H1 (cell line): ENCODE data around the gene CMSS1. TPM values are rescaled to one million over a fixed set of nuclear protein-coding genes. Genes with fewer than 3 reads are reported as not detected.

Experiments
- CTCF ChIA-PET: fragments of 300-600 bp; sonication (Branson Sonifier 250); formaldehyde crosslinking; loops from one replicate; lab custom pipeline; 2021; ENCODE audit not compliant: partially characterized antibody; lab: Charles Lee
- POLR2A ChIA-PET: fragments of 300-600 bp; sonication (Branson Sonifier 250); formaldehyde crosslinking; loops from one replicate; lab custom pipeline; 2021; ENCODE audit warnings: inconsistent platforms; ENCODE audit not compliant: partially characterized antibody; lab: Charles Lee
- DNase-seq, 2 experiments: peaks; one replicate each; pipeline versions ENCODE4 v3.0.0 to v3.0.0-alpha.2; 2010 to 2022; ENCODE audit warnings: low spot score in 2 of 2, low read depth in 1 of 2, mixed read lengths in 1 of 2
- FAIRE-seq: peaks from 2 replicates; lab custom pipeline; 2011; peaks lifted over from hg19 to GRCh38; lab: Jason Lieb, UNC
- H2AFZ ChIP-seq: 2 replicates; pipeline ENCODE4 v1.8.1; 2012; ENCODE audit warnings: low read length, inconsistent platforms
- H2AK5ac ChIP-seq: 2 replicates; pipeline ENCODE4 v1.6.1; 2013; ENCODE audit warnings: low read depth, low read length
- H2BK120ac ChIP-seq: replicated peaks from 2 replicates; pipeline ENCODE3; 2013; ENCODE audit warnings: low read depth, low read length, inconsistent platforms
- H2BK12ac ChIP-seq: 2 replicates; pipeline ENCODE4 v1.6.1; 2013; ENCODE audit warnings: low read depth, low read length
- H2BK15ac ChIP-seq: 2 replicates; pipeline ENCODE4 v1.6.1; 2013; ENCODE audit warnings: low read length
- H2BK20ac ChIP-seq: 2 replicates; pipeline ENCODE4 v1.6.1; 2013; ENCODE audit warnings: low read length
- H2BK5ac ChIP-seq: 2 replicates; pipeline ENCODE4 v1.6.1; 2013; ENCODE audit warnings: low read depth, low read length
- H3K14ac ChIP-seq: 2 replicates; pipeline ENCODE4 v1.6.1; 2013; ENCODE audit warnings: inconsistent platforms; ENCODE audit not compliant: insufficient read length
- H3K18ac ChIP-seq: 2 replicates; pipeline ENCODE4 v1.6.1; 2013; ENCODE audit warnings: low read length; ENCODE audit errors: extremely low read depth
- H3K23ac ChIP-seq: 2 replicates; pipeline ENCODE4 v1.6.1; 2013; ENCODE audit warnings: inconsistent platforms; ENCODE audit not compliant: insufficient read length
- H3K23me2 ChIP-seq: 2 replicates; pipeline ENCODE4 v1.6.1; 2013; ENCODE audit warnings: low read depth, low read length
- H3K27ac ChIP-seq: 2 replicates; pipeline ENCODE4 v1.6.1; 2011; ENCODE audit warnings: low read depth, low read length, inconsistent platforms
- H3K27me3 ChIP-seq, 4 experiments: replicated peaks in 1 of 4; 1 replicate in 1 of 4; 2 replicates in 3 of 4; pipeline versions ENCODE4 v1.6.1 to v1.8.1; 2011 to 2013; ENCODE audit warnings: low read length in 3 of 4, mild to moderate bottlenecking in 3 of 4, inconsistent platforms in 2 of 4, mixed read lengths in 2 of 4, moderate library complexity in 1 of 4; ENCODE audit not compliant: control insufficient read depth in 3 of 4, insufficient read depth in 3 of 4; ENCODE audit errors: extremely low read depth in 1 of 4
- H3K36me3 ChIP-seq, 4 experiments: 2 replicates each; pipeline versions ENCODE4 v1.6.1 to v1.8.1; 2011 to 2013; ENCODE audit warnings: mild to moderate bottlenecking in 4 of 4, low read length in 3 of 4, moderate library complexity in 2 of 4, control low read depth in 1 of 4, inconsistent platforms in 1 of 4; ENCODE audit not compliant: insufficient read depth in 4 of 4, control insufficient read depth in 2 of 4
- H3K4ac ChIP-seq: replicated peaks from 2 replicates; pipeline ENCODE3; 2013; ENCODE audit warnings: low read length, low read depth, mixed read lengths, inconsistent platforms; ENCODE audit not compliant: insufficient read length
- H3K4me1 ChIP-seq, 4 experiments: replicated peaks in 1 of 4; 1 replicate in 1 of 4; 2 replicates in 3 of 4; pipeline versions ENCODE4 v1.6.1 to v1.8.1; 2011 to 2013; ENCODE audit warnings: low read length in 3 of 4, inconsistent platforms in 2 of 4, mixed read lengths in 1 of 4; ENCODE audit not compliant: insufficient read depth in 4 of 4, control insufficient read depth in 3 of 4
- H3K4me2 ChIP-seq, 2 experiments: 2 replicates each; pipeline versions ENCODE4 v1.6.1 to v1.8.1; 2011 to 2013; ENCODE audit warnings: low read depth in 2 of 2, low read length in 2 of 2, control low read depth in 1 of 2, inconsistent platforms in 1 of 2, mild to moderate bottlenecking in 1 of 2; ENCODE audit not compliant: insufficient read depth in 1 of 2
- H3K4me3 ChIP-seq, 4 experiments: fragments of 200-600, 300-600 bp in 1 of 4; sonication (generic), shearing (Covaris generic), sonication (Bioruptor Twin) in 1 of 4; 2 replicates each; pipeline versions ENCODE4 v1.5.1 to v1.8.1; 2011 to 2016; ENCODE audit warnings: low read length in 4 of 4, low read depth in 3 of 4, control low read depth in 2 of 4, inconsistent platforms in 2 of 4, mild to moderate bottlenecking in 2 of 4, mixed read lengths in 1 of 4, moderate library complexity in 1 of 4; ENCODE audit not compliant: insufficient read depth in 2 of 4; ENCODE audit errors: extremely low read depth in 1 of 4
- H3K56ac ChIP-seq: replicated peaks from 2 replicates; pipeline ENCODE3; 2013; ENCODE audit warnings: low read depth, mild to moderate bottlenecking, mixed read lengths, low read length, inconsistent platforms; ENCODE audit not compliant: insufficient read length
- H3K79me1 ChIP-seq: 2 replicates; pipeline ENCODE4 v1.6.1; 2013; ENCODE audit warnings: low read depth, low read length, control low read depth
- H3K79me2 ChIP-seq, 2 experiments: 2 replicates each; pipeline versions ENCODE4 v1.6.1 to v1.8.1; 2012 to 2013; ENCODE audit warnings: low read length in 2 of 2, mild to moderate bottlenecking in 2 of 2, inconsistent platforms in 1 of 2; ENCODE audit not compliant: insufficient read depth in 2 of 2, control insufficient read depth in 1 of 2
- H3K9ac ChIP-seq, 4 experiments: replicated peaks in 1 of 4; 1 replicate in 1 of 4; 2 replicates in 3 of 4; pipeline versions ENCODE4 v1.6.1 to v1.8.1; 2011 to 2013; ENCODE audit warnings: low read depth in 3 of 4, low read length in 3 of 4, control low read depth in 2 of 4, mild to moderate bottlenecking in 2 of 4, moderate library complexity in 2 of 4, inconsistent platforms in 1 of 4; ENCODE audit errors: extremely low read depth in 1 of 4
- H3K9me3 ChIP-seq, 2 experiments: 2 replicates each; pipeline versions ENCODE4 v1.6.1 to v1.8.1; 2012 to 2013; ENCODE audit warnings: mild to moderate bottlenecking in 2 of 2, moderate library complexity in 2 of 2, control low read depth in 1 of 2, inconsistent platforms in 1 of 2, low read depth in 1 of 2, low read length in 1 of 2, mixed read lengths in 1 of 2; ENCODE audit not compliant: insufficient read depth in 2 of 2
- H4K20me1 ChIP-seq, 2 experiments: replicated peaks in 1 of 2; 2 replicates each; pipeline versions ENCODE3 to v1.8.1; 2011 to 2013; ENCODE audit warnings: inconsistent platforms in 2 of 2, low read length in 2 of 2, mild to moderate bottlenecking in 1 of 2; ENCODE audit not compliant: insufficient read depth in 2 of 2, control insufficient read depth in 1 of 2
- H4K5ac ChIP-seq: 2 replicates; pipeline ENCODE4 v1.6.1; 2013; ENCODE audit warnings: low read length, low read depth, mixed read lengths, inconsistent platforms; ENCODE audit not compliant: insufficient read length
- H4K8ac ChIP-seq: 2 replicates; pipeline ENCODE4 v1.8.0; 2013; ENCODE audit warnings: mild to moderate bottlenecking, moderate library complexity, low read length, inconsistent platforms; ENCODE audit not compliant: insufficient read depth; ENCODE audit errors: extremely low read depth
- H4K91ac ChIP-seq: replicated peaks from 2 replicates; pipeline ENCODE3; 2013; ENCODE audit warnings: low read length, mixed read lengths, inconsistent platforms; ENCODE audit not compliant: insufficient read length
- CBX8 ChIP-seq: fragments of 300-800, 300-1000 bp; sonication (generic); IDR thresholded peaks from 2 replicates; pipeline ENCODE4 v1.7.1; 2016; ENCODE audit warnings: low read depth, low read length, borderline replicate concordance
- CHD1 ChIP-seq: IDR thresholded peaks from 2 replicates; pipeline ENCODE4 v1.6.1; 2012; ENCODE audit warnings: low read depth, low read length, improper control_type of control experiment
- POLR2A ChIP-seq, 2 experiments: IDR thresholded peaks; 1 replicate in 1 of 2; 2 replicates in 1 of 2; pipeline ENCODE4 v1.6.1; 2011; ENCODE audit warnings: low read depth in 2 of 2, low read length in 2 of 2, mild to moderate bottlenecking in 2 of 2; ENCODE audit errors: control extremely low read depth in 1 of 2
- POLR2AphosphoS5 ChIP-seq: IDR thresholded peaks from 2 replicates; pipeline ENCODE4 v1.6.1; 2011; ENCODE audit warnings: low read depth, low read length
- RBBP5 ChIP-seq: IDR thresholded peaks from 2 replicates; pipeline ENCODE4 v1.7.1; 2012; ENCODE audit warnings: low read depth, mild to moderate bottlenecking, inconsistent platforms, low read length, moderate library complexity, borderline replicate concordance
- WGBS, 2 experiments: shearing (Covaris generic) in 1 of 2; methylation state at CpG; one replicate each; pipeline versions ENCODE4 v1.1.6 to v1.1.7; 2013 to 2015; ENCODE audit warnings: low lambda C conversion rate in 2 of 2, mixed read lengths in 2 of 2, inconsistent platforms in 1 of 2, low coverage in 1 of 2, missing lambda C conversion rate in 1 of 2; ENCODE audit not compliant: insufficient replicate concordance in 2 of 2, insufficient coverage in 1 of 2, insufficient read length in 1 of 2; ENCODE audit errors: extremely low coverage in 1 of 2, missing lambda C conversion rate in 1 of 2; 5-methylcytosine and 5-hydroxymethylcytosine counted together
- polyA plus RNA-seq, 7 experiments: library from polyadenylated mRNA; depleted of rRNA in 3 of 7; stranded (reverse) in 5 of 7; unstranded in 2 of 7; fragments of >200 nt in 5 of 7; fragments of 200-250 nt in 2 of 7; gene quantifications; 1 replicate in 5 of 7; 2 replicates in 1 of 7; 4 replicates in 1 of 7; pipeline versions ENCODE4 v1.2.1 to v1.2.3, GENCODE V29; 2011 to 2013; ENCODE audit warnings: missing spikeins in 2 of 7, mixed read lengths in 2 of 7
- total RNA-seq: library from RNA; stranded (reverse); fragmentation: NEBNext Ultra II Directional; extraction: Animal tissue kit (Norgen Biotek cat#: 25700); gene quantifications from 2 replicates; pipeline ENCODE4 v1.2.1, GENCODE V29; 2021

The CMSS1 gene
- total and polyA plus RNA-seq, 2 of the 8 experiments (the other 6 are each of a cell fraction or from before 2014, with no cell fraction given), result 15.2 to 75.1 TPM

DNA sequence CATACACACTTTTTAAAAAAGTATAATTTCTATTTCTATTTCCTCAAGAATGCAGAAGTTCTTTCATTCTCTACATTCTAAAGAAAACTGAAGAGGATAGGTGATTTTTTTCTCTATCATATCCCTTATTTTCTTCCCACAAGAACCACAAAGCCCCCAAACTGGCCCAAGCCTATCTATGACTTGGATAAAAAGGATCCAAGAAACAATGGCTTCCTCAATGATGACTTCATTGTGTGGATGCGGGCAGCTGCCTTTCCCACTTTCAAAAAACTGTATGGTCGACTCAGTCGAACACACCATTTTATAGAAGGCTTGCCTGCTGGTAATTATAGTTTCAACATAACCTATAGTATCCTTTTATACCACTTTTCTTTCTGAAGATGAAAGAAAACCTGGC, 390.2 kb downstream of the CMSS1 start:
- no peak overlapping the region for H2AFZ ChIP-seq
- no peaks in the 10 kb centered on the region for H3K9me3 ChIP-seq
- H3K9ac ChIP-seq, result no peak overlapping the region
- no peak overlapping the region for H2BK15ac ChIP-seq
- H3K14ac ChIP-seq, result no peak overlapping the region
- H4K20me1 ChIP-seq, result no peaks in the 10 kb centered on the region
- 94% methylated on average over 3 of the region's 3 CpGs; no CpG with 5 or more reads in 1 of the 2 experiments for WGBS, 2 experiments
- no peak overlapping the region for H4K5ac ChIP-seq
- no peaks in the 10 kb centered on the region for H3K79me1 ChIP-seq
- H3K23me2 ChIP-seq, result no peaks in the 10 kb centered on the region
- no peak overlapping the region for H2BK5ac ChIP-seq
- H3K23ac ChIP-seq, result no peak overlapping the region
- H2BK20ac ChIP-seq, result no peak overlapping the region
- FAIRE-seq (no peak), DNase-seq (no peak)
- H4K91ac ChIP-seq, result no peak overlapping the region
- H3K36me3 ChIP-seq, result no peaks in the 10 kb centered on the region
- H2AK5ac ChIP-seq, result no peak overlapping the region
- no peak overlapping the region for H3K4ac ChIP-seq
- CTCF ChIA-PET, result interaction anchor here (0.7 kb wide), 1 partner anchor 139 kb away, joined by 4 read pairs; no protein-coding TSS in a partner anchor
- peaks cover 0 to 17% (median 12%) of the 10 kb centered on the region in 4 experiments; a peak in 5 of 7 replicates for H3K4me1 ChIP-seq
- H2BK120ac ChIP-seq, result no peak overlapping the region
- TF ChIP-seq CBX8 (no peak), POLR2AphosphoS5 (no peak), POLR2A (IDR thresholded peaks at IDR 0.05; ENCODE audit: control extremely low read depth in 1 of 2, low read depth in 2 of 2, low read length in 2 of 2) (no peak), CHD1 (no peak), RBBP5 (no peak)
- no peak overlapping the region for H4K8ac ChIP-seq
- H3K18ac ChIP-seq, result no peak overlapping the region
- no peaks in the 10 kb centered on the region for H3K79me2 ChIP-seq
- POLR2A ChIA-PET, result no interaction called here
- H3K4me2 ChIP-seq, result no peak overlapping the region
- no peak overlapping the region for H3K56ac ChIP-seq
- H2BK12ac ChIP-seq, result no peak overlapping the region
- no peak overlapping the region for H3K4me3 ChIP-seq
- H3K27ac ChIP-seq, result no peak overlapping the region
- no peaks in the 10 kb centered on the region; a peak in 1 of 7 replicates for H3K27me3 ChIP-seq
